ENCODE measurements around the gene LCA5L. TPM values are rescaled to one million over a fixed set of nuclear protein-coding genes. Genes with fewer than 3 reads are reported as not detected.
A peak's percentile ranks its signal among the peaks of the same experiment; 100 is the strongest.

LCA5L gene
- total RNA-seq, 1 donor: 2.2 TPM

- H3K9me3 ChIP-seq (ENCODE audit: low read depth, low read length): no peaks in the 10 kb centered on the region
- H3K79me2 ChIP-seq (ENCODE audit: insufficient read depth, low read length): no peaks in the 10 kb centered on the region
- H4K20me1 ChIP-seq (ENCODE audit: insufficient read depth, low read length): no peaks in the 10 kb centered on the region
- DNase-seq (ENCODE audit: insufficient read length, low spot score, missing footprints): peak; percentile 30
- no peaks in the 10 kb centered on the region for H3K27me3 ChIP-seq (ENCODE audit: insufficient read depth, low read length)
- H3K4me3 ChIP-seq (ENCODE audit: insufficient read depth, low read length): no peak overlapping the region
- H3K36me3 ChIP-seq (ENCODE audit: insufficient read depth, low read length): no peaks in the 10 kb centered on the region
- no peak for TF ChIP-seq CTCF (IDR thresholded peaks at IDR 0.05; ENCODE audit: extremely low read depth, low read depth, low read length)
- no peak overlapping the region for H3K27ac ChIP-seq (ENCODE audit: low read depth, low read length)
- peaks cover 6% of the 10 kb centered on the region for H3K4me1 ChIP-seq (ENCODE audit: insufficient read depth, low read length)
- no peak overlapping the region for H3K4me2 ChIP-seq (ENCODE audit: insufficient read depth, low read length)
- H2AFZ ChIP-seq (ENCODE audit: low read length): no peak overlapping the region
These were observed 33.7 kb upstream of the LCA5L start for GRCh38 chr21:39479164-39479813.

- Histone ChIP-seq H3K36me3 (ENCODE audit: insufficient read depth, low read length) (no peaks in the 10 kb centered on the region), H3K4me2 (ENCODE audit: insufficient read depth, low read length) (no peak overlapping the region), H2AFZ (ENCODE audit: low read length) (no peak overlapping the region), H3K79me2 (ENCODE audit: insufficient read depth, low read length) (no peaks in the 10 kb centered on the region), H3K4me1 (ENCODE audit: insufficient read depth, low read length) (no peaks in the 10 kb centered on the region), H4K20me1 (ENCODE audit: insufficient read depth, low read length) (no peaks in the 10 kb centered on the region), H3K27ac (ENCODE audit: low read depth, low read length) (no peak overlapping the region), H3K9me3 (ENCODE audit: low read depth, low read length) (no peaks in the 10 kb centered on the region), H3K4me3 (ENCODE audit: insufficient read depth, low read length) (no peak overlapping the region), H3K27me3 (ENCODE audit: insufficient read depth, low read length) (no peaks in the 10 kb centered on the region)
- TF ChIP-seq CTCF (IDR thresholded peaks at IDR 0.05; ENCODE audit: extremely low read depth, low read depth, low read length): no peak
- no peak for DNase-seq (ENCODE audit: insufficient read length, low spot score, missing footprints)
These were observed 29.0 kb upstream of the LCA5L start for GRCh38 chr21:39474611-39475010.

GRCh38 chr21:39472786-39473185 lies 27.2 kb upstream of the LCA5L start:
- DNase-seq (ENCODE audit: insufficient read length, low spot score, missing footprints): no peak
- Histone ChIP-seq H4K20me1 (ENCODE audit: insufficient read depth, low read length) (no peaks in the 10 kb centered on the region), H3K4me3 (ENCODE audit: insufficient read depth, low read length) (no peak overlapping the region), H3K27ac (ENCODE audit: low read depth, low read length) (no peak overlapping the region), H2AFZ (ENCODE audit: low read length) (no peak overlapping the region), H3K9me3 (ENCODE audit: low read depth, low read length) (no peaks in the 10 kb centered on the region), H3K27me3 (ENCODE audit: insufficient read depth, low read length) (no peaks in the 10 kb centered on the region), H3K4me1 (ENCODE audit: insufficient read depth, low read length) (no peaks in the 10 kb centered on the region), H3K4me2 (ENCODE audit: insufficient read depth, low read length) (no peak overlapping the region), H3K36me3 (ENCODE audit: insufficient read depth, low read length) (no peaks in the 10 kb centered on the region), H3K79me2 (ENCODE audit: insufficient read depth, low read length) (no peaks in the 10 kb centered on the region)
- TF ChIP-seq CTCF (IDR thresholded peaks at IDR 0.05; ENCODE audit: extremely low read depth, low read depth, low read length): no peak

GRCh38 chr21:39471598-39471997 lies 26.0 kb upstream of the LCA5L start:
- H3K79me2 ChIP-seq (ENCODE audit: insufficient read depth, low read length): no peaks in the 10 kb centered on the region

More at GRCh38 chr21:39471598-39471997, 26.0 kb upstream of the LCA5L start:
- no peak for DNase-seq (ENCODE audit: insufficient read length, low spot score, missing footprints)
- Histone ChIP-seq H2AFZ (ENCODE audit: low read length) (no peak overlapping the region), H3K27me3 (ENCODE audit: insufficient read depth, low read length) (no peaks in the 10 kb centered on the region), H3K4me3 (ENCODE audit: insufficient read depth, low read length) (no peak overlapping the region), H4K20me1 (ENCODE audit: insufficient read depth, low read length) (no peaks in the 10 kb centered on the region), H3K27ac (ENCODE audit: low read depth, low read length) (no peak overlapping the region), H3K4me1 (ENCODE audit: insufficient read depth, low read length) (no peaks in the 10 kb centered on the region), H3K9me3 (ENCODE audit: low read depth, low read length) (no peaks in the 10 kb centered on the region), H3K36me3 (ENCODE audit: insufficient read depth, low read length) (no peaks in the 10 kb centered on the region), H3K4me2 (ENCODE audit: insufficient read depth, low read length) (no peak overlapping the region)
- no peak for TF ChIP-seq CTCF (IDR thresholded peaks at IDR 0.05; ENCODE audit: extremely low read depth, low read depth, low read length)

Measured in osteoblast (primary cell).